HEK293 (cell line): ENCODE measurements around the gene SFT2D2.

Experiments used
- CTCF ChIA-PET: fragments of 350-600 bp; formaldehyde crosslinking; extraction: SDS; loops from one replicate; lab custom pipeline; 2021; ENCODE audit warnings: antibody characterized with exemption; lab: Yijun Ruan, JAX
- POLR2A ChIA-PET: fragments of 300-600 bp; formaldehyde crosslinking; extraction: SDS; loops from one replicate; lab custom pipeline; 2020; ENCODE audit warnings: antibody characterized with exemption, inconsistent platforms; lab: Yijun Ruan, JAX
- H3K27ac ChIP-seq: fragments of 200-500 bp; sonication (Bioruptor generic); 2 replicates; pipeline ENCODE4 v1.5.1; 2014; ENCODE audit warnings: low read depth, low read length, control low read depth, inconsistent platforms; ENCODE audit errors: extremely low read depth
- H3K36me3 ChIP-seq, 2 experiments: fragments of 200-500 bp in 1 of 2; sonication (Bioruptor generic) in 1 of 2; 1 replicate in 1 of 2; 2 replicates in 1 of 2; pipeline ENCODE4 v1.5.1; 2014 to 2017; ENCODE audit warnings: inconsistent platforms in 2 of 2, low read length in 2 of 2; ENCODE audit not compliant: control insufficient read depth in 2 of 2, insufficient read depth in 1 of 2
- H3K4me1 ChIP-seq: fragments of 200-500 bp; sonication (Bioruptor generic); 2 replicates; pipeline ENCODE4 v1.5.1; 2014; ENCODE audit warnings: mild to moderate bottlenecking, low read length, inconsistent platforms; ENCODE audit not compliant: control insufficient read depth, insufficient read depth
- H3K4me3 ChIP-seq: 2 replicates; pipeline ENCODE4 v1.5.1; 2011; ENCODE audit warnings: low read depth, mild to moderate bottlenecking, control low read depth, low read length, moderate library complexity
- H3K9me3 ChIP-seq: fragments of 200-500 bp; sonication (Bioruptor generic); 2 replicates; pipeline ENCODE4 v1.5.1; 2014; ENCODE audit warnings: low read depth, low read length, inconsistent platforms; ENCODE audit not compliant: control insufficient read depth, insufficient read depth
- EGR2 ChIP-seq: fragments of 450-650 bp; formaldehyde crosslinking; IDR thresholded peaks from 2 replicates; pipeline ENCODE4 v1.5.1; 2016; ENCODE audit warnings: low read depth, missing biosample characterization, missing genetic modification characterization
- INSM2 ChIP-seq: fragments of 450-650 bp; formaldehyde crosslinking; IDR thresholded peaks from 2 replicates; pipeline ENCODE4 v1.5.1; 2016; ENCODE audit warnings: missing biosample characterization, missing genetic modification characterization
- KLF17 ChIP-seq: fragments of 450-650 bp; formaldehyde crosslinking; IDR thresholded peaks from 2 replicates; pipeline ENCODE4 v1.5.1; 2016; ENCODE audit warnings: missing biosample characterization, missing genetic modification characterization
- PATZ1 ChIP-seq: fragments of 450-650 bp; formaldehyde crosslinking; IDR thresholded peaks from 2 replicates; pipeline ENCODE4 v1.5.1; 2016; ENCODE audit warnings: missing biosample characterization, missing genetic modification characterization
- PBX3 ChIP-seq: sonication (generic); formaldehyde crosslinking; IDR thresholded peaks from 2 replicates; pipeline ENCODE4 v1.8.1; 2022; ENCODE audit warnings: mild to moderate bottlenecking, moderate library complexity, missing genetic modification reagents
- TCF7L2 ChIP-seq: IDR thresholded peaks from 2 replicates; pipeline ENCODE4 v1.6.1; 2011; ENCODE audit warnings: low read depth, mild to moderate bottlenecking, inconsistent platforms, low read length, moderate library complexity, borderline replicate concordance
- TRIM28 ChIP-seq: IDR thresholded peaks from 2 replicates; pipeline ENCODE4 v1.6.1; 2011; ENCODE audit warnings: low read length, control low read depth, borderline replicate concordance
- ZBTB17 ChIP-seq: fragments of 450-650 bp; formaldehyde crosslinking; IDR thresholded peaks from 2 replicates; pipeline ENCODE4 v1.5.1; 2016; ENCODE audit warnings: missing biosample characterization, missing genetic modification characterization
- ZBTB48 ChIP-seq: fragments of 450-650 bp; formaldehyde crosslinking; IDR thresholded peaks from 2 replicates; pipeline ENCODE4 v1.5.1; 2016; ENCODE audit warnings: missing biosample characterization, missing genetic modification characterization
- ZFHX2 ChIP-seq: fragments of 450-650 bp; formaldehyde crosslinking; conservative IDR thresholded peaks from 2 replicates; pipeline ENCODE4 v1.5.1; 2016; ENCODE audit warnings: missing biosample characterization, missing genetic modification characterization
- ZFP41 ChIP-seq: fragments of 450-650 bp; formaldehyde crosslinking; IDR thresholded peaks from 2 replicates; pipeline ENCODE4 v1.5.1; 2016; ENCODE audit warnings: missing biosample characterization, missing genetic modification characterization, borderline replicate concordance
- ZNF121 ChIP-seq: fragments of 450-650 bp; formaldehyde crosslinking; IDR thresholded peaks from 2 replicates; pipeline ENCODE4 v1.5.1; 2016; ENCODE audit warnings: missing biosample characterization, missing genetic modification characterization
- ZNF138 ChIP-seq: fragments of 450-650 bp; formaldehyde crosslinking; IDR thresholded peaks from 2 replicates; pipeline ENCODE4 v1.5.1; 2016; ENCODE audit warnings: missing biosample characterization, missing genetic modification characterization, borderline replicate concordance
- ZNF157 ChIP-seq: fragments of 450-650 bp; formaldehyde crosslinking; IDR thresholded peaks from 2 replicates; pipeline ENCODE4 v1.5.1; 2016; ENCODE audit warnings: missing biosample characterization, missing genetic modification characterization
- ZNF174 ChIP-seq: fragments of 450-650 bp; formaldehyde crosslinking; IDR thresholded peaks from 2 replicates; pipeline ENCODE4 v1.5.0; 2017; ENCODE audit warnings: missing biosample characterization, mild to moderate bottlenecking, missing genetic modification characterization
- ZNF19 ChIP-seq: fragments of 450-650 bp; formaldehyde crosslinking; IDR thresholded peaks from 2 replicates; pipeline ENCODE4; 2016; ENCODE audit warnings: missing biosample characterization, missing genetic modification characterization, low read depth
- ZNF223 ChIP-seq: fragments of 450-650 bp; formaldehyde crosslinking; IDR thresholded peaks from 2 replicates; pipeline ENCODE4 v1.5.1; 2016; ENCODE audit warnings: missing biosample characterization, missing genetic modification characterization
- ZNF266 ChIP-seq: fragments of 450-650 bp; formaldehyde crosslinking; IDR thresholded peaks from 2 replicates; pipeline ENCODE4 v1.5.1; 2016; ENCODE audit warnings: missing biosample characterization, missing genetic modification characterization, low read depth
- ZNF302 ChIP-seq: fragments of 450-650 bp; formaldehyde crosslinking; IDR thresholded peaks from 2 replicates; pipeline ENCODE4 v1.5.1; 2016; ENCODE audit warnings: missing biosample characterization, missing genetic modification characterization, low read depth
- ZNF311 ChIP-seq: fragments of 450-650 bp; formaldehyde crosslinking; IDR thresholded peaks from 2 replicates; pipeline ENCODE4 v1.5.1; 2017; ENCODE audit warnings: missing biosample characterization, missing genetic modification characterization, borderline replicate concordance
- ZNF350 ChIP-seq: fragments of 450-650 bp; formaldehyde crosslinking; IDR thresholded peaks from 2 replicates; pipeline ENCODE4 v1.5.0; 2017; ENCODE audit warnings: missing biosample characterization, mild to moderate bottlenecking, missing genetic modification characterization
- ZNF354C ChIP-seq: fragments of 450-650 bp; formaldehyde crosslinking; IDR thresholded peaks from 2 replicates; pipeline ENCODE4 v1.5.1; 2016; ENCODE audit warnings: missing biosample characterization, missing genetic modification characterization, low read depth, borderline replicate concordance
- ZNF404 ChIP-seq: fragments of 450-650 bp; formaldehyde crosslinking; IDR thresholded peaks from 2 replicates; pipeline ENCODE4 v1.5.1; 2017; ENCODE audit warnings: missing biosample characterization, missing genetic modification characterization
- ZNF514 ChIP-seq: fragments of 450-650 bp; formaldehyde crosslinking; IDR thresholded peaks from 2 replicates; pipeline ENCODE4 v1.5.1; 2016; ENCODE audit warnings: missing biosample characterization, missing genetic modification characterization
- ZNF529 ChIP-seq: fragments of 450-650 bp; formaldehyde crosslinking; IDR thresholded peaks from 2 replicates; pipeline ENCODE4 v1.5.1; 2017; ENCODE audit warnings: missing genetic modification characterization, missing biosample characterization; ENCODE audit not compliant: insufficient replicate concordance
- ZNF548 ChIP-seq: fragments of 450-650 bp; formaldehyde crosslinking; IDR thresholded peaks from 2 replicates; pipeline ENCODE4 v1.5.1; 2016; ENCODE audit warnings: missing biosample characterization, missing genetic modification characterization
- ZNF558 ChIP-seq: fragments of 450-650 bp; formaldehyde crosslinking; IDR thresholded peaks from 2 replicates; pipeline ENCODE4 v1.5.1; 2016; ENCODE audit warnings: missing biosample characterization, missing genetic modification characterization
- ZNF560 ChIP-seq: fragments of 450-650 bp; formaldehyde crosslinking; IDR thresholded peaks from 2 replicates; pipeline ENCODE4 v1.5.1; 2017; ENCODE audit warnings: missing biosample characterization, missing genetic modification characterization, borderline replicate concordance
- ZNF580 ChIP-seq: fragments of 450-650 bp; formaldehyde crosslinking; IDR thresholded peaks from 2 replicates; pipeline ENCODE4 v1.5.1; 2016; ENCODE audit warnings: missing biosample characterization, missing genetic modification characterization
- ZNF600 ChIP-seq: fragments of 450-650 bp; formaldehyde crosslinking; IDR thresholded peaks from 2 replicates; pipeline ENCODE4 v1.5.1; 2016; ENCODE audit warnings: missing biosample characterization, missing genetic modification characterization
- ZNF654 ChIP-seq: fragments of 450-650 bp; formaldehyde crosslinking; IDR thresholded peaks from 2 replicates; pipeline ENCODE4 v1.5.1; 2016; ENCODE audit warnings: low read depth, missing biosample characterization, missing genetic modification characterization
- ZNF664 ChIP-seq: fragments of 450-650 bp; formaldehyde crosslinking; IDR thresholded peaks from 2 replicates; pipeline ENCODE4 v1.5.1; 2016; ENCODE audit warnings: missing biosample characterization, missing genetic modification characterization
- ZNF670 ChIP-seq: fragments of 450-650 bp; formaldehyde crosslinking; IDR thresholded peaks from 2 replicates; pipeline ENCODE4 v1.5.1; 2016; ENCODE audit warnings: missing biosample characterization, missing genetic modification characterization, low read depth
- ZNF776 ChIP-seq: fragments of 450-650 bp; formaldehyde crosslinking; IDR thresholded peaks from 2 replicates; pipeline ENCODE4 v1.5.0; 2017; ENCODE audit warnings: missing biosample characterization, missing genetic modification characterization, borderline replicate concordance
- ZNF843 ChIP-seq: fragments of 450-650 bp; formaldehyde crosslinking; IDR thresholded peaks from 2 replicates; pipeline ENCODE4 v1.5.1; 2016; ENCODE audit warnings: missing biosample characterization, missing genetic modification characterization
- ZSCAN16 ChIP-seq: fragments of 450-650 bp; formaldehyde crosslinking; IDR thresholded peaks from 2 replicates; pipeline ENCODE4 v1.5.1; 2016; ENCODE audit warnings: missing biosample characterization, missing genetic modification characterization

Gene SFT2D2

GRCh38 chr1:168190403-168190802, 35.4 kb upstream of the SFT2D2 start:
- ChIA-PET CTCF (interaction anchor here (1.0 kb wide), 1 partner anchor 18 kb away, joined by 3 read pairs; no protein-coding TSS in a partner anchor), POLR2A (no interaction called here)
- Histone ChIP-seq H3K4me3 (no peak overlapping the region), H3K4me1 (peaks cover 5% of the 10 kb centered on the region), H3K9me3 (no peaks in the 10 kb centered on the region), H3K27ac (no peak overlapping the region), H3K36me3 (peaks cover 12 to 33% of the 10 kb centered on the region in 2 experiments)
- TF ChIP-seq ZNF266 (tag by site-specific recombination) (no peak), ZNF121 (tag by site-specific recombination) (no peak), ZNF664 (tag by site-specific recombination) (peak; percentile 96), ZBTB17 (tag by site-specific recombination) (no peak), ZFHX2 (tag by site-specific recombination) (no peak), ZNF600 (tag by site-specific recombination) (no peak), ZNF302 (tag by site-specific recombination) (no peak), TCF7L2 (peak; percentile 13; the same call in 1 of the 2 replicates), PBX3 (no peak), ZNF19 (tag by site-specific recombination) (no peak), ZNF654 (tag by site-specific recombination) (no peak), ZNF311 (tag by site-specific recombination) (no peak), ZNF404 (tag by site-specific recombination) (no peak), ZSCAN16 (tag by site-specific recombination) (no peak), ZNF548 (no peak), EGR2 (no peak), ZBTB48 (tag by site-specific recombination) (no peak), ZNF776 (no peak), PATZ1 (tag by site-specific recombination) (no peak), ZNF354C (tag by site-specific recombination) (no peak), KLF17 (tag by site-specific recombination) (no peak), ZNF223 (tag by site-specific recombination) (no peak), ZNF670 (no peak), ZNF843 (tag by site-specific recombination) (peak; percentile 15; the same call in 1 of the 2 replicates), ZNF174 (tag by site-specific recombination) (no peak), TRIM28 (peak; percentile 63; the same call in 1 of the 2 replicates), INSM2 (tag by site-specific recombination) (no peak), ZNF157 (tag by site-specific recombination) (no peak), ZNF138 (tag by site-specific recombination) (no peak), ZNF558 (tag by site-specific recombination) (0 out of 2 replicates have a peak, but pooled peaks have one; percentile 24), ZNF514 (tag by site-specific recombination) (no peak), ZNF350 (no peak), ZNF529 (no peak), ZFP41 (tag by site-specific recombination) (no peak), ZNF580 (tag by site-specific recombination) (no peak), ZNF560 (tag by site-specific recombination) (no peak)
